Choroid plexus epithelial cell (primary cell): ENCODE results near the gene SEC61G.

ENCODE experiments used
- DNase-seq: peaks from one replicate; pipeline ENCODE4 v3.0.0-alpha.2; 2010; ENCODE audit warnings: low read depth
- H3K4me3 ChIP-seq: 2 replicates; pipeline ENCODE4 v1.5.1; 2011; ENCODE audit warnings: low read depth, mild to moderate bottlenecking, control low read depth, low read length, moderate library complexity
- TF ChIP-seq, protein P1 (sequence below): conservative IDR thresholded peaks from 2 replicates; pipeline ENCODE4 v1.5.1; 2011; ENCODE audit warnings: low read depth, mild to moderate bottlenecking, control low read depth, inconsistent platforms, low read length, moderate library complexity

SEC61G gene

GRCh38 chr7:54758702-54759592 lies at the start of gene SEC61G:
SEC61G (minus strand) TSS chr7:54759211; CDS start chr7:54757588, 1,623 bp downstream.
- H3K4me3 ChIP-seq, result peak within 1 kb of the TSS; percentile 91
- TF ChIP-seq, protein P1, sequence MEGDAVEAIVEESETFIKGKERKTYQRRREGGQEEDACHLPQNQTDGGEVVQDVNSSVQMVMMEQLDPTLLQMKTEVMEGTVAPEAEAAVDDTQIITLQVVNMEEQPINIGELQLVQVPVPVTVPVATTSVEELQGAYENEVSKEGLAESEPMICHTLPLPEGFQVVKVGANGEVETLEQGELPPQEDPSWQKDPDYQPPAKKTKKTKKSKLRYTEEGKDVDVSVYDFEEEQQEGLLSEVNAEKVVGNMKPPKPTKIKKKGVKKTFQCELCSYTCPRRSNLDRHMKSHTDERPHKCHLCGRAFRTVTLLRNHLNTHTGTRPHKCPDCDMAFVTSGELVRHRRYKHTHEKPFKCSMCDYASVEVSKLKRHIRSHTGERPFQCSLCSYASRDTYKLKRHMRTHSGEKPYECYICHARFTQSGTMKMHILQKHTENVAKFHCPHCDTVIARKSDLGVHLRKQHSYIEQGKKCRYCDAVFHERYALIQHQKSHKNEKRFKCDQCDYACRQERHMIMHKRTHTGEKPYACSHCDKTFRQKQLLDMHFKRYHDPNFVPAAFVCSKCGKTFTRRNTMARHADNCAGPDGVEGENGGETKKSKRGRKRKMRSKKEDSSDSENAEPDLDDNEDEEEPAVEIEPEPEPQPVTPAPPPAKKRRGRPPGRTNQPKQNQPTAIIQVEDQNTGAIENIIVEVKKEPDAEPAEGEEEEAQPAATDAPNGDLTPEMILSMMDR, result no peak
- peak; percentile 98 for DNase-seq

DNA sequence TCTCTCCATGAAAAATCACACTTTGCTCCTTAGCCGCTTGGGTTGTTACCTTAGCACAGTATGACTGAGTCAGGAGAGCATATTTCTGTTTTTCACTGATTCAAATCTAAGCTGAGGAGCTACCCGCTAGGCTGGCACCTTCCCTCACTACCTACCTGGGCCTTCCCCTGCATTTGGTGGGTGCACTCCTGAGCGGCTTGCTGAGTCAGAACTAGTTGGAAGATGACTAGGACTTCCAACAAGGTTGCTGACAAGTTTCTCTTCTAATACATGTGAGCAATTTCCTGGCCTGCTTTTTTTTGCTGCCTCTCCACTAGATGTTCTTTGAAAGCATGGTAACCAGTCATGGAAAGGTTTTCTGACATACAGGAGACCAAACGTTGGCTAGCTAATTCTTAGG lies 43.8 kb upstream of the SEC61G start:
- peak; percentile 65 for DNase-seq
- TF ChIP-seq, protein P1, result no peak
- H3K4me3 ChIP-seq, result no peak overlapping the region

DNA sequence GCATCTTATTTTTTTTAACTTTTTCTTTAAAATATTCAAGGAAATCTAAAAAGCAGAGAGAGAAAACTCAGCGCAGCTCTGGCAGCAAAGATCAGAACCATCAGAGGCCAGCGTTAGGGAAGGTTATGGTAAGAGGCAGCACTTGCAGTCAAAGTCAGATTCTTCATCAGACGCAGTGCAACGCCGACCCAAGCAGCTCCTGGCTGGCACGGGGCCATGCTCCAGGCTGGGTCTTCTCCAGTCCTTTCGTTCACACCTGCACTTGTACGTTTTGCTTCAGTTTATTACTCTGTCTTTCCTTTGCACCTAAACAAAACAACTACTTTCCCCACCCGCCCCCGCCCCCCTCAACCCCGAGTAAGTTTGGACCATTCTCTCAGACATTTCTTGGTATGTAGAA lies 43.1 kb upstream of the SEC61G start:
- no peak for DNase-seq
- TF ChIP-seq, protein P1, result no peak
- H3K4me3 ChIP-seq, result no peak overlapping the region

DNA sequence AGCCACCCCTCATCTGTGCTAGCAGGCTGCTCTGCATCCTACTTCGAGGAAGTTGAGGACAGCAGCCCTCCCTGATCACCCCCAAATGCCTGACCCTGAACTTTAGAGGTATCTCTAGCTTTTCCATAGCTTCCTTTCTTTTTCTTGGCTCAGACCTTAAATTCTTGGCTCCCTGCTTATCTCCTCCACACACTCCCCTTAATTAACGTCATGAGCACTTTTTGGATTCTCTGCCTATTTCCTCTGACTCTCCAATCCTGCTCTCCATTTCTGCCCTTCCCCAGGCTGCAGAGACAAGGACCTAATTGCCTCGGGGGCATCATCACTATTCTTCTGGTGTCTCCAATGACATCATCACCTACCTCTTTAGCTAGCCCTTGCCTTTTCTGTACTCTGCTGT lies 40.8 kb upstream of the SEC61G start:
- TF ChIP-seq, protein P1, result no peak
- DNase-seq, result no peak
- no peak overlapping the region for H3K4me3 ChIP-seq

- TF ChIP-seq, protein P1, result no peak
- no peak overlapping the region for H3K4me3 ChIP-seq
- DNase-seq, result no peak
Observed at GRCh38 chr7:54798530-54798929, 39.5 kb upstream of the SEC61G start.

DNA sequence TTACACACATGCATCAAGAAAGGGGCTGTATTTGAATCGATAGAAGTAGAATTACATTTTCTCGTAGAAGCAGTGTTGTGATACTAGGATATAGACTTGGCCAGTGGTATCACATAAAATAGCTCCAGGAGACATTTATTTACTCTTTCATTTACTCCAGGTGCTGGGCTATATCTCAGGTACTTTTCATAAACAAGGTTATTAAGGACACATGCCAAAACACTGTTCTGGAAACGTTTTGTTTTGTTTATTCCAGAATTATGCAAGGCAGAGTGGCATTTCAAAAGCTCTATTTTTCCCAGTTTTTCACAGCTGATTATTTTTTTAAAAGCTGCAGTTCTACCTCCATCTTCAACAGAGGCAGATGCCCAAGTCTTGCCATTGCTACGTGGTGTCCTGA lies 37.8 kb upstream of the SEC61G start:
- no peak for DNase-seq

More for the DNA sequence above, 37.8 kb upstream of the SEC61G start:
- TF ChIP-seq, protein P1, result no peak
- no peak overlapping the region for H3K4me3 ChIP-seq
